ENCODE measurements around the gene PROC.
"Not testable (repeated sequence)": the region's sequence is repeated elsewhere in the genome, so short reads cannot be mapped to it uniquely, and the experiment has no call there.

Gene PROC

DNA sequence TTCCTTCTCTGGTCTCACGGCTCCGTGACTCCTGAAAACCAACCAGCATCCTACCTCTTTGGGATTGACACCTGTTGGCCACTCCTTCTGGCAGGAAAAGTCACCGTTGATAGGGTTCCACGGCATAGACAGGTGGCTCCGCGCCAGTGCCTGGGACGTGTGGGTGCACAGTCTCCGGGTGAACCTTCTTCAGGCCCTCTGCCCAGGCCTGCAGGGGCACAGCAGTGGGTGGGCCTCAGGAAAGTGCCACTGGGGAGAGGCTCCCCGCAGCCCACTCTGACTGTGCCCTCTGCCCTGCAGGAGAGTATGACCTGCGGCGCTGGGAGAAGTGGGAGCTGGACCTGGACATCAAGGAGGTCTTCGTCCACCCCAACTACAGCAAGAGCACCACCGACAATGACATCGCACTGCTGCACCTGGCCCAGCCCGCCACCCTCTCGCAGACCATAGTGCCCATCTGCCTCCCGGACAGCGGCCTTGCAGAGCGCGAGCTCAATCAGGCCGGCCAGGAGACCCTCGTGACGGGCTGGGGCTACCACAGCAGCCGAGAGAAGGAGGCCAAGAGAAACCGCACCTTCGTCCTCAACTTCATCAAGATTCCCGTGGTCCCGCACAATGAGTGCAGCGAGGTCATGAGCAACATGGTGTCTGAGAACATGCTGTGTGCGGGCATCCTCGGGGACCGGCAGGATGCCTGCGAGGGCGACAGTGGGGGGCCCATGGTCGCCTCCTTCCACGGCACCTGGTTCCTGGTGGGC is 10.0 kb downstream of the PROC start:
- DNase-seq = no peak

DNA sequence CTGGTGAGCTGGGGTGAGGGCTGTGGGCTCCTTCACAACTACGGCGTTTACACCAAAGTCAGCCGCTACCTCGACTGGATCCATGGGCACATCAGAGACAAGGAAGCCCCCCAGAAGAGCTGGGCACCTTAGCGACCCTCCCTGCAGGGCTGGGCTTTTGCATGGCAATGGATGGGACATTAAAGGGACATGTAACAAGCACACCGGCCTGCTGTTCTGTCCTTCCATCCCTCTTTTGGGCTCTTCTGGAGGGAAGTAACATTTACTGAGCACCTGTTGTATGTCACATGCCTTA is 10.5 kb downstream of the PROC start:
- no peak for DNase-seq

DNA sequence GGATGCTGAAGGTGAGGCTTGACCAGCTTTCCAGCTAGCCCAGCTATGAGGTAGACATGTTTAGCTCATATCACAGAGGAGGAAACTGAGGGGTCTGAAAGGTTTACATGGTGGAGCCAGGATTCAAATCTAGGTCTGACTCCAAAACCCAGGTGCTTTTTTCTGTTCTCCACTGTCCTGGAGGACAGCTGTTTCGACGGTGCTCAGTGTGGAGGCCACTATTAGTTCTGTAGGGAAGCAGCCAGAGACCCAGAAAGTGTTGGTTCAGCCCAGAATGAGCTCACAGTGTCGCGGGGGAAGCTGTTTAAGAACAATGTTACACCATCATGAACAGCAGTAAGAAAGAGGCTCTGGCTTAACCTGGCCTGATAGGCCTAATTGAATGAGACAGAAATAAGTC is 11.1 kb downstream of the PROC start:
- DNase-seq = no peak

DNA sequence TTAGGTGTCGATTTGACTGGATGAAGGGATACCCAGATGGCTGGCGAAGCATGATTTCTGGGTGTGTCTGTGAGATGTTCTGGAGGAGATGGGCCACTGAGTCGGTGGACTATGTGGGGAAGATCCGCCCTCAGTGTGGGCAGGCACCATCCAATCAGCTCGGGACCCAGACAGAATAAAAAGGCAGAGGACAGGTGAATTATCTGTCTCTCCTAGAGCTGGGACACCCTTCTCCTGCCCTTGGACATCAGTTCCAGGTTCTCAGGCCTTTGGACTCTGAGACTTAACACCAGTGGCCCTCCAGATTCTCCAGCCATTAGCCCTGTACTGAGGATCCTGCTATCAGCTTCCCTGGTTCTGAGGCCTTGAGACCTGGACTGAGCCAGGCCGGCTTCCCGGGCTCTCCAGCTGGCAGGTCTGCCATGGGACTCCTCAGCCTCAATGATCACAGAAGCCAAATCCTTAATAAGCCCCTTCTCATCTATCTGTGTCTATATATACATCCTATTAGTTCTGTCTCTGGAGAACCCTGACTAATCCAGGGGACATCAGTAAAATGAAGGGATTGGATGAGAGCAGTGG is 11.7 kb downstream of the PROC start:
- DNase-seq = no peak

DNA sequence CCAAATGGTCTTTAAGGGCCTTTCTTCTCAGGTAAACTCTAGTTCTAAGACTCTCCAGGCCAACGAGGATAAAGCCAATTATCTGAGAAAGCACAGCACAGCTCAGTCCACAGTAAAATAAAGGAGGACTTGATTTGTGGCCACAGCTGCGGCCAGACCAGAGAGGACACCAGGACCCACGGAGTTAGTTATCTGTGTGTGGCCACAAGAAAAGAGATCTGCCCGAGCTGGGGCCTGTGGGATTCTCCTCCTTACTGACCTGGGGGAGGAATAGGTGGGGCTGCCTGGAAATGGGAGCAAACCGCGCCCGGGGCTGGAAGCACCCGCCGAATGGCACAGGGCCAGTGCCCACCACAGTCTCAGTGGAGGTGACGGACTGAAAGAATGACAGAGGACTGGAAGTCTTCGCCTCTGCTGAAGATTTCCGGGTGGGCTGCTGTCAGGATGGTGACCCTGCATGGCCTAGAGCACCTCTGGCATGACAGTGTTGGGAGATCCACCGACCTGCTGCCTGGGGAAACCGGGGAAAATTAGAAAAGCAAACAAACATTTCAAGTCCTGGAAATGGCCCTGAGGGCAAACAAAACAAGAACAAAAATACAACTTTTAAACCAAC is 13.3 kb downstream of the PROC start:
- no peak for DNase-seq

DNA sequence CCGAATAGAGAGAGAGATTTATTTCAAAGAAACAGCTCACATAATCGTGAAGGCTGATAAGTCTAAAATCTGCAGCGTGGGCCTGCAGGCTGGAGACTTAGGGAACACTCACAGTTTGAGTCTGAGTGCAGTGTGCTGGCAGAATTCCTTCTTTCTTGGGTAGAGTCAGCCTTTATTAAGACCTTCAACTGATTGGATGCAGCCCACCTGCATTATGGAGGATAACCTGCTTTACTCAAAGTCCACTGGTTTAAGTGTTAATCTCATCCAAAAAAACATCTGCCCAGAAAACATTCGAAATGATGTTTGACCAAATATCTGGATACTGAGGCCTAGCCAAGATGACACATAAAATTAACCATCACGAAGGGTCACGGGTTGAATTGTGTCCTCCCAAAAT is 16.3 kb downstream of the PROC start:
- no peak for DNase-seq

DNA sequence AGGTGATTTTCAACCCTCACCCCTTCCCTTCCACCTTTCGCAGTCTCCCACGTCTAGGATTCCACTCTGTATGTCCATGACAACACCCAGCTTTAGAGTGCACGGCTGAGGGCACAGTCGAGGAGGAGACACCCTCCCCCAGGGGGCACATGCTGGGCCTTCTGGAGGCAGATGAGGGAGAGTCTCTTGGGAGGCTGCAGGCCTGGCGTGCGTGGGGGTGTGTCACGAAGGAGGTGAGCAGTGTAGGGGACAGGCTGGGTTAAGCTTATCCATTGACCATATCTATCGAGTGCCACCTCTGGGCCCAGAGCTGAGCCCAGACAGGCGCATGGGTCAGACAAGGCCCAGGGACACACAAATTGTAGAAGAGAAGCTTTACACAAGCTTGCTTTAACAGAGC is 18.8 kb downstream of the PROC start:
- DNase-seq = no peak

DNA sequence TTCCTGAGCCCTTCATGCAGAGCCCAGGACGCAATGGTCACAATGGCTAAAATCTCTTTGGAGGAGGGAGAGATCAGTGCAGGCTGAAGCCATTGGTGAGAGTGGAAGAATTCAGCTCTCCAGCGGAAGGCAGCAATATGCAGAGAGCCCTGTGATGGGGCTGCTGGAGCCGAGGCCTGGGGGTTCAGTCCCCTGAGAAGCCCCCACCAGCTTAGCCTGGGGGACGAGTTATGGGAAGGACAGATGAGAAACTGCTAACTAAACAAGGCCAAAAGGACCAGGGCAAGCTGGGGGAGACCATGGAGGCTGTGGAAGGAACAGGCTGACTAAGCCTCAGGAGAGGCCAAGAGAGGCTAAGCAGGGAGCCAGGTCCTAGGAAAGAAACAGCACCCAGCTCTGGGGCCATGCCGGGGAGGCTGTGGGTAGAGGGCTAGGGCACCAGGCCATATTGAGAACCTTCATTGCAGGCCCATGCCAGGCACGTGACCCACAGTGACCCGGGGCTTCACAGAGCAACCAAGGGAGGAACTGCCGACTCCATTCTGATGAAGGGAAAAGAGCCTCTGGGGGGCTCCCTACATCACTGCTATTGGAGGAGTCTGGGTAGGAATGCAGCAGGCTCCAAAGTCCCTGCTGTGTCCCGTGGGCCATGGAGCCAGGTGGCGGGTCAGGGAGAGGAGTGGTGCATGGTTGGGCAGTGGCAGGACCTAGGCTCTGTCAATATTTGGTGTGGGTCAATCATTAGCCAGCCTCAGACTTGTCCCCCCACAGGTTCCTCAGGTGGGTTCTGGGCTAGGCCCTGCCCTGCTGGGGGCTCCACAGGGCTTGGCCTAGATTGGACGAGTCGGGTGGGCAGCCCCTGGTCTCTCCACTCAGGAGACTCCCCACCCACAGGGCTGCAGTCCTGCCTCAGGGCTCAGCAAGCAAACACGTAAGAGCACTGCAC is 19.8 kb downstream of the PROC start:
- no peak for DNase-seq

DNA sequence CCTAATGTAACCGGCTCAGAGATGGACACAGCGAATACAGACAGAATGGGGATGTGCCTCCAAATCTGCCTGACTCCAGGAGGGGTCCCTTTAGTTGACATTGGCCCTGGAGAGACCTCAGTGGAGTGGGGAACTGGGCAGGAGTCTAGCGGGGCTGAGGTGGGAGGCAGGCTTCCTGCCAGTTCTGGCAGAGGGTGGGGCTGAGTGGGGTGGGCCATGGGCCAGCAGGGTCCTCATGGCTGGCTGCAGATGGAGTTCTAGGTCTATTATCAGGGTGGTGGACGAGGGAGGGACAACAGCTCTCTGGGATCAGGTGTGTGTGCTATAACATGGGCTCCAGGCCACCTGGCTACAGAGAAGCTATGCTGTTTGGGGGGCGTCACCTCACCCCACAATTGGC is 21.1 kb downstream of the PROC start:
- no peak for DNase-seq

DNA sequence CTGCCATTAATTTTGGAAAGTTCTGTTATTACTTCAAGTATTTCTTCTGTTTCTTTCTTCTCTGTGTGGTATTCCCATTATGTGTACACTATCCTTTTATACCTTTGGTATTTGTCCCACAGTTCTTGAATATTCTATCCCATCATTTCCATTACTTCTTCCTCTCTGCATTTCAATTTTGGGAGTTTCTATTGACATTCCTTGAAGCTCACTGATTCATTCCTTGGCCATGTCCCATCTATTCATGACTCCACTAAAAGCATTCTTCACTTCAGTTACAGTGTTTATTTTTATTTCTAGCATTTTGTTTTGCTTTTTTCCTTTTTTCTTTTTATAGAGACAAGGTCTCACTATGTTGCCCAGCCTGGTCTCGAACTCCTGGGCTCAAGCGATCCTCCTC is 30.3 kb downstream of the PROC start:
- DNase-seq = no peak

DNA sequence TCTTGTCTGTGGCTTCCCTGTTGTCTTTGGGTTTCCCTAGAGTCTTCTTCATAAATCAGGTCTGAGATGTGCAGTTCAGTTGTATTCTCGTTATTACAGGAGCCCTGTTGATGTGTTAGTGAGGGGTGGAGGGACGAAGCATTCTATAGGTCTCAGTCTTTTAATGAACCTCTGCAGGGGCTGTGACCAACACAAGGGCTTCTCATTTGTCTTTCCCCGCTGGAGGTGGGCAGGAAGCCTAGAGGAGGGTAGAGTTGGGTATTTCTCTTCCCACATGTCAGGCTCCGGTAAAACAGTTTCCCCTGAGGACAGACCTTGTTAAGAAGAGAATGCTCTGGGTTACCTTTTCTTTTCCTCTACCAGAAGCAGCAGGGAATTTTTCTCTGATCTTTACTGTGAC is 31.2 kb downstream of the PROC start:
- no peak for DNase-seq

DNA sequence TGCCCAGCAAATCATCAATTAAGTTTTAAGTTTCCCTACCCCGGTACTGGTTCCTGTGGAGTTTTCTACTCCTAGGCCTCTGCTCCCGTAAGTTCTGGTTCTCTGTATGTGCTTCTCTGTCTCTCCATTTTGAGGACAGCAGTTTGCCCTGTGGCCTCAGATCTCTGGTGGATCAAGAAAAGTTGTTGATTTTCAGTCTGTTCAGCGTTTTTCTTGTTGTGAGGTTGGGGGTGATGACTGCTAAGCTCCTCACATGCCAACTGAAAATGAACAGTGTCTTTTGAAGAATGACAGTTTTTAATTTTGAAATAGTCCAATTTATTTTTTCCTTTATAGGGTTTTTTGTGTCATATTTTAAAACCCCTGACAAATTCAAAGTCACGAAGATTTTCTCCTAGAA is 31.7 kb downstream of the PROC start:
- no peak for DNase-seq

DNA sequence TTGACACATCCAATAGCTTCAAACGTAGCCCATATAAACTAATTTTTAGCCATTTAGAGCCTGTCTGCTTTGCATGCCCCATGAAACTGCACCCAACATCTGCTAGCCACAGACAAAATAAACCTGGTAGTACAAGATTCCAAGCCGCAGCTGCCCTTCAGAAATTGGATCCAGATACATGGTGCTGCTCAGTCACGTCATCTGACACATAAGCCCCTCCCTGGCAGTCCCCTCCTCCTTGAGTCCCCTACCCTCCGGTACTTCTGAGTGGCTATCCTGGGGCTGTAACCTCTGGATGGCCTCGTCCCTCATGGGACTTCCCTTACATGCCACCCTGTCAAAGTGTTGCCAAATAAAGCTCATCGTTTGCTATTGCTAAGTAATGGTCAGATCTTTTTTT is 33.8 kb downstream of the PROC start:
- no peak for DNase-seq

DNA sequence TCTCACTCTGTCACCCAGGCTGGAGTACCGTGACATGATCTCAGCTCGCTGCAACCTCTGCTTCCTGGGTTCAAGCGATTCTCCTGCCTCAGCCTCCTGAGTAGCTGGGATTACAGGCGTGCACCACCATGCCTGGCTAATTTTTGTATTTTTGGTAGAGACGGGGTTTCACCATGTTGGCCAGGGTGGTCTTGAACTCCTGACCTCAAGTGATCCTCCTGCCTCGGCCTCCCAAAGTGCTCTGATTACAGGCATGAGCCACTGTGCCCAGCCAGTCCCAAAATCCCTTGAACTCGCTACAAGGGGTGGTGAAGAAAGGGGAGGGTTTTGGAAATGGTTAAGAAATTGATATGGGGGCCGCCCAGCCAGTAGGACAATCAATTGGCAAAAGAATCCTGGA is 34.2 kb downstream of the PROC start:
- DNase-seq = not testable (repeated sequence)

DNA sequence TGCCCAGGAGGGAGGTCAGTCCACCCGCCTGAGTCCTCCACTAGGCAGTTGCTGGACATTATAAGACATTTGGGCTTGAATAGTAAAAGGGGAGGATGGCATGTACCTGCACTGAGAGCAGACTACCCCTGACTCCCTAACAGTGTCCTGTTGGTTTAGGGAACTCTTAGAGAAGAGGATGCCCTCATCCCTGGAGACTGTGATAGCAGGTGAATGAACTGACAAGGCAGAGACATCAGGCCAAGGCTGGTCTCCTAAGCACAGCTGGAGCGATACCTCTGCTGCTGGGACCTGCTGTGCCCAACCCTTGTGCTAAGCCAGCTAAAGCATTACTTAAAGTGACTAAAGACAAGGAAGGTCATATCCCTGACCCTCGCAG is 34.8 kb downstream of the PROC start:
- DNase-seq = no peak

DNA sequence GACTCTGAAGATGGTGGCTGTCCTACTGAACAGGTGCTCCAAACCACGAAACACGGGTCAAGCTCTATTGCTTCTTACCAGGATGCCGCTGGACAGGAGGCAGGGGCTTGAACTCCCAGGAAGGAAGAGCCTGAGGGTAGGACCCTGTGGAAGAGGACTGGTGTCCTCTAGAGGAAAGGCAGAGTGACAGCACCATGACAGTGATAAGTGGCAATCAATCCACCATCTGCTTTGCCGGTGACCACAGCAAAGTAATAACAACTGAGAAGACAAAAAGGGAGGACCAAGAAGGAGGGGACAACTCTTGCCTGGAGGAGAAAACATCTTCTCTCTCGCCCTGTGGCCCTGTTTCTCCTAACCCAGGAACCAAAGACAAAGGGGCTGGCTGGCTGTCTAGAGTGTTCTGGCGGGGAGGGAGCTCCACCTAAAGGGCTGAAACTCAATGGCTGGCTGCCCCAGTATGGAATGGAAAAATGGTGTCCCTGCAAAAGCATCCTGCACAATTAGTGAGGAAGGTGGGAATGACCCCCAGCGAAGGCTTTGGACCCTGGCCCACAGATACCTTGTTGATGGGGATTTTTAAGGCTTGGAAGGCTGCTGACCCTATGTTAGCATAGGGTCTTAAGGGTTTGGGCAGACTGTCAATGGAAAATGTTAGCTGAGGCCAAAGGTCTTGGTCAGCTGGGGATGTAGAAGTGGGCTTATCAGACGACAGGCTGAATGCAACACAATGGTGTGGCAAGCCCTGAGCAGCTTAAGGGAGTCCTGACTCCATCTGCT is 35.4 kb downstream of the PROC start:
- DNase-seq = no peak

DNA sequence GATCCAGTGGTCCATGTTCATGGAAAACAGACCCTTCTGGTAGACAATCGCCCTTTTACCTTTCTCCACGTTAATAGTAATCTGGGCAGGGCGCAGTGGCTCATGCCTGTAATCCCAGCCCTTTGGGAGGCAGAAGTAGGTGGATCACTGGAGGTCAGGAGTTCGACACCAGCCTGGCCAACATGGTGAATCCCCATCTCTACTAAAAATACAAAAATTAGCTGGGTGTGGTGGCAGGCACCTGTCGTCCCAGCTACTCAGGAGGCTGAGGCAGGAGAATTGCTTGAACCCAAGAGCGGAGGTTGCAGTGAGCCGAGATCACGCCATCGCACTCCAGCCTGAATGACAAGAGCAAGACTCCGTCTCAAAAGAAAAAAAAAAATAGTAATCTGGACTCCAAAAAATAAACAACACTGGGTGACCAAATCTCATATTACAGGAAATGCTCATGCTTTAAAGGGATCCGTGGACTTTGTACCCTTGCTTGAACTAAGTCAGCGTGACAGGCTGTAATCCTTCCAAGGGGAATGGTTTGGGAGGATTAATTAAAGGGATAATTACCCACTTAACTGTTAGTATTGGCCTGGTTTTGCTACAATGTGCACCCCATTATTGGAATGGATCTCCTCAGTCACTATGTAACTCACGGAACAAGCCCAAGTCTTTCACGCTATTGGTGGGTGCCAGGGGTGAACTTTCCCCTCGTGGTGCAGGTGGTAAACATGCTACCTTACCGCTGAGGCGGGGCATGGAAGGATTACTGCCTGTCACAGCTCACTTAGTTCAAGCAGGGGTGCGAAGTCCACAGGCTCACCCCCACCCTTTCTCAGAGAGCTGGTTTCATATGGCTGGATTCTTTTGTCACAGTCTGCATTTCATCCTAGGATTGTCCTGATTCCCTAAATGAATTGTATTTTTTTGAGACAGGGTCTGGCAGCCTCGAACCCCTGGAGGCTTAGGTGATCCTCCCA is 36.7 kb downstream of the PROC start:
- DNase-seq = no peak

DNA sequence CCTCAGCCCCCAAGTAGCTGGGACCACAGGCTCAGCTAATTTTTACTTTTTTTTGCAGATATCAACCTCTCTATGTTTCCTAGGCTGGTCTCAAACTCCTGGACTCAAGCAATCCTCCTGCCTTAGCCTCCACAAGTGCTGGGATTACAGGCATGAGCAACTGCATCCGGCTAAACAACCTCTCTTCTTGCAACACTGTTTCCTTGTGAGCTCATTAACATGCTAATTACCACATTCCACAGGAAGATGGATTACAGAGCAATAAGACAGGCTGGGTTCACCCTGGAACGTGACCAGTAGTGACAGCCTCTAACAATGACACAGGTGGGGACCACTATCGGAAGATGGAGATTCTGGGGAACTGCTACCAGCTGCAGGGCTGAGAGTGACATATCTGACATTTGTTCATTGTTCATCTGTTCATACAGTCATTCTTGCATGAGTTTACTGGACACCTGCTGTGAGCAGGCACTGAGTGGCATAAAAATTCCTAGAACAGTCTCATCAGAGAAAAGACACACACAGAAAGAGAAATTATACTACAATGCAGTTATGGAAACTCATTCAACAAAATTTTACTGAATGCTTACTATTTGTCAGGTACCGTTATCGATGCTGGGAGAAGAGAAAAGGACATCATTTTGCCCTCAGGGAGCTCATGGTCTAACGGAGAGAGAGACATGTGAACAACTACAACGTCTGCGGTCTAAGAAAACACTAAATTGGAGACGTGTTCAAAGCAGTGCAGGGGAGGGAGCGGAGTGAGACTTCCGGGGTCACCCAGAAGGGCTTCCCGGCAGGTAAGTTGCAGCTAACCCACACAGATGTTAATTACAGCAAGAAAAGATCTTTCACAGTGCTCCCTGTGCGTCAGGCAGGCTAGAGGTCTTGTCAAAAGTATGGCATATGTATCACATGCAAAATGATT is 37.6 kb downstream of the PROC start:
- DNase-seq = peak; percentile 10

DNA sequence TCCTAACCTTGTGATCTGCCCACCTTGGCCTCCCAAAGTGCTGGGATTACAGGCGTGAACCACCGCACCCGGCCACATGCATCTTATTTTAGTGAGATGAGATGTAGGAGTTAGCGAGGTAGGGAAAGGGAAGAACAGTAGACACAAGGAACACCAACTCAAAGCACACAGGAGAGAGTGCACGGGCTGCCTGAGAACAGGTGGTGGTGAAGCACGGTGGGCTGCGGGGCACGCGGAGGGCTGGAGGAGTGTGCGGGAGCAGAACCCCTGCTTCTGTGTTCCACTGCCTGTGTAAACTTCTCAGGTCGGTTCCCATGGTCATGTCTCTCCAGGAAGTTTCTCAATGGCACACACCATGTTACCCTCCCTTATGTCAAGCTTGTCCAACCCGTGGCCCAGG is 38.7 kb downstream of the PROC start:
- DNase-seq = no peak

DNA sequence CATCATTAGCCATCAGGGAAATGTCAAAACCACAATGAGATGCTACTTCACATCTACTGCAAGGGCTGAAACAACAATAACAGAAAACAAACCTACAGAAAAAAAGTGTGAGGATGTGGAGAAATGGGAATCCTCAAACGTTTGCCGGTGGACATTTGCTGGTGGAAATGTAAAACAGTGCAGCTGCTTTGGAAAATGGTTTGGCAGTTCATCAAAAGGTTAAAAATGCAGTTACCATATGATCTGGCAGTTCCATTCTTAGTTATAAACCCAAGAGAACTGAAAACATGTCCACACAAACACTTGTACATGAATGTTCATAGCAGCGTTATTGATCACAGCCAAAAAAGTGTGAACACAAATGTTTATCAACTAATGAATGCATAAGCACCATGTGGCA is 44.2 kb downstream of the PROC start:
- DNase-seq = no peak

Data from fibroblast of skin of right quadriceps (primary cell).